ENCODE data around the gene HIPK2. TPM values are rescaled to one million over a fixed set of nuclear protein-coding genes. Genes with fewer than 3 reads are reported as not detected.

HIPK2 gene
- total and polyA plus RNA-seq, 10 of the 15 experiments (the other 5 are each of a cell fraction or from before 2014, with no cell fraction given), result 1.7 to 39.0 (median 9.4) TPM

DNA sequence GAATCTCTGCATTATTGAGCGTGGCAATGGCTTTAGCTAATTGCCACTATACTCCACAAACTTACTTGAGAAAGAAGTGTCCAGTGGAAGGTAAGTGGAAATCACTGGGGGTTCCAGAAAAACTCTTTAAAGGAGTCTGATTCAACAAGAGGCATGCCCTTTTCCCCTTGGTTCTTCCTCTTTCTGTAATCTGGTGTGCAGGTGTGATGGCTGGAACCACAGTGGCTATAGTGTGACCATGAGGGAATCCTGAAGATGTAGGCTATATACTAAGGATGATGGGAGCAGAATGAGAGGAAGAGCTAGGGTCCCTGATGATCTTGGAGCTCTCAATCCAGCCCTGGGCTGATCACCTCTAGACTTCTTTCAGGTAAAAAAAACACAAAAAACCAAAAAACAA is 256.4 kb downstream of the HIPK2 start (continued):
- TF ChIP-seq, protein P1, sequence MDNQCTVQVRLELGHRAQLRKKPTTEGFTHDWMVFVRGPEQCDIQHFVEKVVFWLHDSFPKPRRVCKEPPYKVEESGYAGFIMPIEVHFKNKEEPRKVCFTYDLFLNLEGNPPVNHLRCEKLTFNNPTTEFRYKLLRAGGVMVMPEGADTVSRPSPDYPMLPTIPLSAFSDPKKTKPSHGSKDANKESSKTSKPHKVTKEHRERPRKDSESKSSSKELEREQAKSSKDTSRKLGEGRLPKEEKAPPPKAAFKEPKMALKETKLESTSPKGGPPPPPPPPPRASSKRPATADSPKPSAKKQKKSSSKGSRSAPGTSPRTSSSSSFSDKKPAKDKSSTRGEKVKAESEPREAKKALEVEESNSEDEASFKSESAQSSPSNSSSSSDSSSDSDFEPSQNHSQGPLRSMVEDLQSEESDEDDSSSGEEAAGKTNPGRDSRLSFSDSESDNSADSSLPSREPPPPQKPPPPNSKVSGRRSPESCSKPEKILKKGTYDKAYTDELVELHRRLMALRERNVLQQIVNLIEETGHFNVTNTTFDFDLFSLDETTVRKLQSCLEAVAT (IDR thresholded peaks at IDR 0.05), result no peak
- TF ChIP-seq ZBTB40 (IDR thresholded peaks at IDR 0.05; ENCODE audit: borderline replicate concordance), result no peak
- TF ChIP-seq TCF12 (IDR thresholded peaks at IDR 0.05; ENCODE audit: low read depth, low read length), result no peak
- TF ChIP-seq POU2F2 (IDR thresholded peaks at IDR 0.05; ENCODE audit: borderline replicate concordance, low read depth, low read length), result no peak
- TF ChIP-seq NR2C2 (IDR thresholded peaks at IDR 0.05; ENCODE audit: borderline replicate concordance, control insufficient read depth, insufficient read length, low read depth), result no peak
- TF ChIP-seq HDAC2 (IDR thresholded peaks at IDR 0.05), result no peak
- TF ChIP-seq IKZF2 (IDR thresholded peaks at IDR 0.05), result no peak
- TF ChIP-seq BCL11A (IDR thresholded peaks at IDR 0.05; ENCODE audit: low read depth, low read length), result no peak

DNA sequence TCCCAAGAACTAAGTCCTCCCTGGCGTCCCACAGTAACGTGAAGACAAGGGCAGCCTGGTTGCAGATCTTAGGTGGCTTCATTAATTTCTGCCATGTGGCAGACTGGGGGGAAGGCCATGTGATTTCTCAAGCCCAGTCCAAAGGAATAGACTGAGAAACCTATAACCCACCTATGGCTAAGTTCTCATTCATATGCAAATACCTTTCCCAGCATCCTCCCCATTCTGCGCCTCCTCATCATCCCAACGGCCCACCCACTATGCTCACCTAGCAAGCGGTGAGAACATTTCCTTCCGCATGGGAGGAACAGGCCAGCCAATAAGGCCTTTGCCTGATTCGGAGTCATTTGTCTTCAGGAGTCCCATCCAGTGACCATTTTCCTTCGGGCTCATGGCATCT is 262.5 kb downstream of the HIPK2 start:
- no peak overlapping the region for H3K27ac ChIP-seq (ENCODE audit: control insufficient read depth, insufficient read depth)
- POLR2A ChIA-PET, result no interaction called here
- FAIRE-seq (no peak), ATAC-seq (no peak), DNase-seq (ENCODE audit: low read depth, low spot score) (no peak)
- in situ Hi-C loops (cut with MboI), result no loop called here
- H3K9me3 ChIP-seq (replicated peaks; ENCODE audit: control insufficient read depth, insufficient read depth, low read length), result no peaks in the 10 kb centered on the region
- H3K4me2 ChIP-seq (ENCODE audit: control insufficient read depth, insufficient read depth), result no peak overlapping the region
- 52% methylated on average over 8 of the region's 8 CpGs for WGBS (ENCODE audit: insufficient coverage, insufficient replicate concordance, low lambda C conversion rate, missing lambda C conversion rate)
- no peaks in the 10 kb centered on the region for H3K4me1 ChIP-seq (ENCODE audit: control insufficient read depth, insufficient read depth, low read length)
- no peak overlapping the region for H3K4me3 ChIP-seq
- H4K20me1 ChIP-seq (ENCODE audit: control insufficient read depth, insufficient read depth), result no peaks in the 10 kb centered on the region
- RAD21 ChIA-PET (ENCODE audit: unreplicated experiment), result no interaction called here
- no TSS peak for BruUV-seq (replicated peaks)
- H3K9ac ChIP-seq (ENCODE audit: control insufficient read depth, insufficient read depth, low read length), result no peak overlapping the region
- no peaks in the 10 kb centered on the region for H3K27me3 ChIP-seq (replicated peaks in 1 of 2; ENCODE audit: control insufficient read depth in 2 of 2, insufficient read depth in 2 of 2, low read length in 1 of 2)
- no peak overlapping the region for H2AFZ ChIP-seq (ENCODE audit: control insufficient read depth, low read depth, low read length)
- TF ChIP-seq NFYB (IDR thresholded peaks at IDR 0.05; ENCODE audit: insufficient read depth, low read depth, low read length) (no peak), PAX5 (IDR thresholded peaks at IDR 0.05; ENCODE audit: borderline replicate concordance, low read depth, low read length) (no peak)
- intact Hi-C loops (cut with micrococcal nuclease; ENCODE audit: unreplicated experiment), result no loop called here
- CTCF ChIA-PET, result no interaction called here
- H3K36me3 ChIP-seq (ENCODE audit: control insufficient read depth in 2 of 2, insufficient read depth in 2 of 2, low read length in 1 of 2), result no peaks in the 10 kb centered on the region
- no peaks in the 10 kb centered on the region for H3K79me2 ChIP-seq (ENCODE audit: control insufficient read depth, insufficient read depth, low read length)
- SMC1A ChIA-PET (ENCODE audit: uncharacterized antibody, unreplicated experiment), result interaction anchor here (1.3 kb wide), 1 partner anchor 8 kb away, joined by 4 read pairs; no protein-coding TSS in a partner anchor

Measured in GM12878 (cell line).